Activated CD4-positive, alpha-beta memory T cell treated with anti-CD3 and anti-CD28 coated beads, Interleukin-2, amount 10 ng/mL, durations not matched to agents 7 days and 5 days (primary cell): Measurements from ENCODE around the gene WBP2. TPM values are rescaled to one million over a fixed set of nuclear protein-coding genes. Genes with fewer than 3 reads are reported as not detected.

Experiments
- CTCF ChIA-PET: fragments of 350-600 bp; sonication (Branson Sonifier 250); formaldehyde crosslinking; loops from one replicate; lab custom pipeline; 2021; ENCODE audit warnings: antibody characterized with exemption, inconsistent platforms; lab: Charles Lee
- POLR2A ChIA-PET: fragments of 350-600 bp; sonication (Branson Sonifier 250); formaldehyde crosslinking; loops from one replicate; lab custom pipeline; 2021; ENCODE audit warnings: antibody characterized with exemption; lab: Charles Lee
- DNase-seq: peaks from one replicate; pipeline ENCODE4 v3.0.0-alpha.2; 2020
- H3K27ac Mint-ChIP-seq: one replicate; pipeline ENCODE4 v1.8.0; 2021; ENCODE audit warnings: mild to moderate bottlenecking, mixed read lengths
- H3K27me3 Mint-ChIP-seq: one replicate; pipeline ENCODE4 v1.8.0; 2021; ENCODE audit warnings: mixed read lengths
- H3K36me3 Mint-ChIP-seq: one replicate; pipeline ENCODE4 v1.8.0; 2021; ENCODE audit warnings: low read depth, mixed read lengths
- H3K4me1 Mint-ChIP-seq: one replicate; pipeline ENCODE4 v1.8.0; 2021; ENCODE audit warnings: mixed read lengths
- H3K4me3 Mint-ChIP-seq: one replicate; pipeline ENCODE4 v1.8.0; 2021; ENCODE audit warnings: mild to moderate bottlenecking, mixed read lengths
- H3K9me3 Mint-ChIP-seq: one replicate; pipeline ENCODE4 v1.8.0; 2021; ENCODE audit warnings: mixed read lengths
- total RNA-seq, 2 experiments: library from RNA; stranded (reverse); gene quantifications; one replicate each; pipeline ENCODE4 v1.2.3, GENCODE V29; 2021

WBP2 gene
- total RNA-seq: 100 to 1,000 TPM; 107 to 114 TPM

DNA sequence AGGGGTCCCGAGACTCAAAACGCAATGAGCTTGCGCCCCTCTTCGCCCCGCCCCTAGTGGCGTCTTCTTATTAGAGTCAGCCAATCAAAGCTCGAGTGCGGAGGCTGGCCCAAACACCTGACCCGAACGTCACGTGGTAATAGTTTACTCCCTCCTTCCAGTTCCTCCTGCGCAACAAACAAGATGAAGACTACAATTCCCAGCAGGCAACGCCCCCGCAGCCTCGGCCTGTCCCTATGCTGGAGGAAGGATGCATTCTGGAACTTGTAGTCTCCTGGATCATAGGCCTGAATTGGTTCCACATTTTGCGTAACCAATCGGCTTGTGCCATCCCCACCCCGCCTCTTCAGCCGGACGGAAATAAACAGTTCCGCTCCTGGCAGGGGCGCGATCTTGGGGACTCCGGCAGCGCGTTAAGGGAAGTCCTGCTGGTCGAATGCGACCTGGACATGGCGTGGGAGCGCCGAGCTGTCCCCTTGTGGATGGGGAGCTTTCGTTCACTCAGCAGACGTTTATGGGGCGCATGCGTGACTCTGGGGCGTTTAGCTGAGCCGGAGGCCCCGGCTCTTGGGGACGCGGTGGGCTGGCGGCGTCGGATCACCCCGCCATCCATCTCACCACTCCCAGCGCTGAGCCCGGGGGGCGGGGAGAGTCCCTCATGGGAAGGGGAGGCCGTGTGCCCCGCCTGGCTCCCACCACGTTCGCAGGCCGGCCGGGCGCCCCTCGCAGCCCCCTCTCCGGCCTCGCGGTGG is at the start of gene WBP2:
Gene WBP2, minus strand, starts transcription at position 26 of the 752 bp plus-strand sequence. CDS start 38 bp downstream, outside the sequence.
- Mint-ChIP-seq H3K27ac (peak within 1 kb of the TSS; percentile 85), H3K4me1 (peaks cover 43% of the 10 kb centered on the region), H3K4me3 (no peak within 1 kb of the TSS), H3K36me3 (peaks cover 14% of the 10 kb centered on the region), H3K27me3 (no peaks in the 10 kb centered on the region), H3K9me3 (no peaks in the 10 kb centered on the region)
- peak; percentile 98 for DNase-seq
- CTCF ChIA-PET: interaction anchor here (0.7 to 8.8 kb wide), 23 partner anchors 9 to 566 kb away, joined by 3 to 85 read pairs (median 6); partner anchors contain the start of genes CDK3, MRPL38, SLC25A19 and SRP68
- POLR2A ChIA-PET: interaction anchor here (0.6 to 10.2 kb wide), 29 partner anchors 9 to 768 kb away, joined by 3 to 221 read pairs (median 4); partner anchors contain the start of genes GALK1, MRPL38, TRIM47 and TRIM65

- CTCF ChIA-PET: no interaction called here
- Mint-ChIP-seq H3K4me3 (no peak overlapping the region), H3K27ac (no peak overlapping the region), H3K36me3 (peaks cover 11% of the 10 kb centered on the region), H3K27me3 (no peaks in the 10 kb centered on the region), H3K4me1 (peaks cover 30% of the 10 kb centered on the region), H3K9me3 (no peaks in the 10 kb centered on the region)
- DNase-seq: no peak
- POLR2A ChIA-PET: interaction anchor here (1.0 to 2.3 kb wide), 5 partner anchors 9 to 123 kb away, joined by 3 to 15 read pairs (median 5); partner anchors contain the start of genes TRIM47 and WBP2
These were observed 47.3 kb upstream of the WBP2 start for GRCh38 chr17:75902406-75902805.

DNA sequence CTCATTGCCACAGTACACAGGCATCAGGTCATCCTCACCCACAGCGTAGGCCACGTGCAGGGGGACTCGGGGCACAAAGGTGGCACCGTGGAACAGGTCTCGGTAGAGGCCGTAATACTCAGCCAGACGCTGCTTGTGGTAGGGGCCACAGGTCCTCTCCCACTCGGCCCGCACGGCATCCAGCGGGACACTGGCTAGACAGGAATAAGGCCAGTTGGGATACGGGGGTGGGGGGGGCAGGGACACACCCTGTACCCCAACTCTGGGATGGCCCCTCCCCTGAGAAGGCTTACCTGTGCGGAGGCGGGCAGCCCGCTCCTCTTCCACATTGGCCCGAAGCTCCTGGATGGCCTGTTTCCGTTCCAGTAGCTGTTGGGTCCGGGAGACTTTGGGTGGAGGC is 46.6 kb upstream of the WBP2 start:
- POLR2A ChIA-PET: no interaction called here
- Mint-ChIP-seq H3K27ac (no peak overlapping the region), H3K4me1 (peaks cover 30% of the 10 kb centered on the region), H3K27me3 (no peaks in the 10 kb centered on the region), H3K9me3 (no peaks in the 10 kb centered on the region), H3K36me3 (peaks cover 11% of the 10 kb centered on the region), H3K4me3 (no peak overlapping the region)
- no peak for DNase-seq
- CTCF ChIA-PET: no interaction called here

DNA sequence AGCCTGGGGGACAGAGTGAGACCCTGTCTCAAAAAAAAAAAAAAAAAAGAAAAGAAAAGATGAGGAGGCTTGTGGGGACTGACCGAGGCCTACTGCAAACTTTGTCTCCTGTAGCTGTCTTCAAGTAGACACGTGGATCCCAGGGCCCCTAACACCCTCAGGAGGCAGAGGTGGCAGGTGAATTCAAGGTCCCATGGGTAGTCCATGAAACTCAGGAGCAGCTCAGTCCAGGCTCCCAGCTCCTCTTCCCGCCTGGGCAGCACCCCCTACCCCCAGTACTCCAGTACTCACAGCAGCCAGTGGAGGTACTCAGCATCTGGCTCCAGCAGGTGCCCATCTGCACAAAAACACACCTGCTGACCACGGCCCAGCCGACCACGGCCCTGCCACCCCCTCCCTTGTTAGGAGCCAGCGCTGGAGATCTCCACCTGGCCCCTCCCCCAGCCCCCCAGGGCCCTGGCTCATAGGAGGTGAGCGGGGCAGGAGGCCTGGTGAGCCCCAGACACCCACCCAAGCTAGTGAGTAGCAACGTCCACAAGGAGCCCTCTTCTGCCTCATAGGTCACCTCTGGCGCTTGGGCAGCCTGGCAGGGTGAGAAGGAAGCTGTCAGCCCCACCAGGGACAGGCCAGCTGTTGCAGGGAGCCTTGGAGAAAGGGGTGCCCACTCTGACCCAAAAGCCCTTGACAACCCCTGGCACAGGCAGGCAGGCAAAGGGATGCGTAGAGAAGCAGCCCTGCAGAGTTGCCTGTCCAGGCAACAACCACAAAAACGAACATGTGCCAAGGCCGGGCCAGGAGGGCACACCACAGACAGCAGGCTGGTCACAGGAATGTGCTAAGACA is 45.8 kb upstream of the WBP2 start:
- Mint-ChIP-seq H3K4me3 (no peak overlapping the region), H3K36me3 (peaks cover 11% of the 10 kb centered on the region), H3K4me1 (peaks cover 24% of the 10 kb centered on the region), H3K27ac (no peak overlapping the region), H3K9me3 (no peaks in the 10 kb centered on the region), H3K27me3 (no peaks in the 10 kb centered on the region)
- no peak for DNase-seq
- CTCF ChIA-PET: interaction anchor here (6.7 kb wide), 1 partner anchor 22 kb away, joined by 42 read pairs; the partner anchor contains the start of gene TRIM47
- POLR2A ChIA-PET: interaction anchor here (6.8 kb wide), 1 partner anchor 46 kb away, joined by 50 read pairs; the partner anchor contains the start of gene WBP2

- H3K9me3 Mint-ChIP-seq: no peaks in the 10 kb centered on the region
- peaks cover 11% of the 10 kb centered on the region for H3K36me3 Mint-ChIP-seq
- H3K4me1 Mint-ChIP-seq: peaks cover 27% of the 10 kb centered on the region
- ChIA-PET CTCF (interaction anchor here (6.7 kb wide), 1 partner anchor 21 kb away, joined by 42 read pairs; the partner anchor contains the start of gene TRIM47), POLR2A (interaction anchor here (1.3 to 8.4 kb wide), 3 partner anchors 21 to 121 kb away, joined by 3 to 151 read pairs (median 50); partner anchors contain the start of genes TRIM47 and WBP2)
- no peak overlapping the region for H3K4me3 Mint-ChIP-seq
- DNase-seq: no peak
- H3K27me3 Mint-ChIP-seq: no peaks in the 10 kb centered on the region
- no peak overlapping the region for H3K27ac Mint-ChIP-seq
These were observed 44.8 kb upstream of the WBP2 start for GRCh38 chr17:75899767-75900468.

DNA sequence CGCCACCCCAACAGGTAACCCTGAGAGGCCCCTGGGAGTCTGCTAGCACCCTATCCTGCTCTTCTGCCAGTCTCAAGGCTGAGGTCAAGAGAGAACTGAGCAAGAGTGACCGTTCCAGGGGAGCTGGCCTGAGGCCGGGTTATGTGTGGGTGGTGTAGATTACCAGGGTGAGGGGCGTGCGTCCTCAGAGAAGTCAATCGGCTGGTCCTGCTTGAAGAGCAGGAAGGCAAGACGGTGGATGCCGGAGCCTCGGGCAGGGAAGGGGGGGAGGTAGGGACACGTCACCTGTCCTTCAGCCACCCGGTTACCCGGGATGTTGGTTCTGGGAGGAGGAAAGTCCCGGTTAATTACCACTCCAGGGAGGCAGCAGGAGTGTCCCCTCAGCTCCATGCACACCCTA is 44.2 kb upstream of the WBP2 start:
- Mint-ChIP-seq H3K4me3 (no peak overlapping the region), H3K27ac (no peak overlapping the region), H3K27me3 (no peaks in the 10 kb centered on the region), H3K9me3 (no peaks in the 10 kb centered on the region), H3K4me1 (peaks cover 28% of the 10 kb centered on the region), H3K36me3 (peaks cover 11% of the 10 kb centered on the region)
- no peak for DNase-seq
- ChIA-PET POLR2A (interaction anchor here (0.7 to 8.4 kb wide), 5 partner anchors 20 to 124 kb away, joined by 3 to 151 read pairs (median 3); partner anchors contain the start of genes TRIM47 and WBP2), CTCF (interaction anchor here (0.5 to 6.7 kb wide), 2 partner anchors 21 to 49 kb away, joined by 4 to 42 read pairs; partner anchors contain the start of gene TRIM47)

- Mint-ChIP-seq H3K4me3 (no peak overlapping the region), H3K36me3 (peaks cover 15% of the 10 kb centered on the region), H3K27me3 (no peaks in the 10 kb centered on the region), H3K9me3 (no peaks in the 10 kb centered on the region), H3K4me1 (peaks cover 29% of the 10 kb centered on the region), H3K27ac (no peak overlapping the region)
- no peak for DNase-seq
- ChIA-PET POLR2A (interaction anchor here (0.7 to 8.4 kb wide), 5 partner anchors 20 to 123 kb away, joined by 3 to 151 read pairs (median 3); partner anchors contain the start of genes TRIM47 and WBP2), CTCF (interaction anchor here (0.5 to 6.7 kb wide), 4 partner anchors 20 to 49 kb away, joined by 3 to 42 read pairs (median 4); partner anchors contain the start of genes TRIM47 and WBP2)
These were observed 43.7 kb upstream of the WBP2 start for GRCh38 chr17:75898791-75899190.

- Mint-ChIP-seq H3K9me3 (no peaks in the 10 kb centered on the region), H3K36me3 (peaks cover 17% of the 10 kb centered on the region), H3K4me1 (peaks cover 26% of the 10 kb centered on the region), H3K27me3 (no peaks in the 10 kb centered on the region), H3K27ac (no peak overlapping the region), H3K4me3 (no peak overlapping the region)
- DNase-seq: no peak
- ChIA-PET POLR2A (interaction anchor here (1.2 to 8.4 kb wide), 6 partner anchors 7 to 123 kb away, joined by 3 to 151 read pairs (median 28); partner anchors contain the start of genes MRPL38, TRIM47, UNK and WBP2), CTCF (interaction anchor here (0.7 to 6.7 kb wide), 4 partner anchors 19 to 43 kb away, joined by 3 to 42 read pairs (median 4); partner anchors contain the start of genes TRIM47 and WBP2)
These were observed 42.9 kb upstream of the WBP2 start for GRCh38 chr17:75898065-75898464.

DNA sequence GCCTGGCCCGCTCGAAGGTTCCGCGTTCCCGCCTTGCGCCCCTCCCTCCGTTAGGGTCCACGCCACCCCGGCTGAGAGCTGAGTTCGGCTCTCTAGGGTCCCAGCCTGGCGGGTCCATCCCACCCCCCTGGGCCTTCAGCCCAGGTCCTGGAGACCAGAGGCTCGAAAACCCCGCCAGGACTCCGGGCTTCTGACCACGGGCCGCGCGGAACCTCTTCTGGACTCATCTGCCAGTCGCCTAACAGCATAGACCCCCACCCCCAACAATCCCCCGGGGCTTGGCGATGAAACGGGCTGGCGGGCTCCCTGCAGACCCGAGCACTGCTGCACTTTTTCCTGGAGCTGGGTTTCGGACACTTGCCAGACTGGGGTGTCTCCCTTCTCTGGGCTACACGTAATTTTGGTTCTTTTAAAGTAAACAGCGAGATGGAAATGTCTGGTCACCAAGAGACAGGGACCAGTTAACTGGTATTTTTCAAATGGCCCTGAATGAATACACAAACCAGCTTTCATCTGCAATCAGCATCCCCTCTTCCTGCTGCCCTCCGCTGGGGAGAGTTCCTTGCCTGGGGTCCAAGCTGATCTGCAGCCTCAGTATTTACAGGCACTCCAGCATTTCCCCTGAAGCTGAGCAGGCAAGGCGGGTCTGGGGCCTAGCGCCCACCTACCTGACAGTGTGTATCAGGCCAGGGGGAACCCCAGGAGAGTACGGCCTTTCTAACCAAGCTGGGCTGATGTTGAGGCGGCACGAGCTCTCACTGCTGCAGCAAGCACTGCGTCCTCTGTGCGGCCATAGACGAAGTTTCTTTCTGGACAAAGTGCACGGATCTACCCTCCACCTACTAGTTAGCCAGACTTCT is 42.3 kb upstream of the WBP2 start:
- ChIA-PET CTCF (interaction anchor here (0.5 to 6.7 kb wide), 17 partner anchors 8 to 144 kb away, joined by 3 to 42 read pairs (median 5); partner anchors contain the start of genes GALK1, TRIM47 and WBP2), POLR2A (interaction anchor here (1.2 to 8.4 kb wide), 19 partner anchors 8 to 373 kb away, joined by 3 to 151 read pairs (median 9); partner anchors contain the start of genes EXOC7, MRPL38, SRP68 and TRIM47)
- H3K27ac Mint-ChIP-seq: peak overlapping the region; percentile 68
- H3K36me3 Mint-ChIP-seq: peaks cover 17% of the 10 kb centered on the region
- no peak for DNase-seq
- H3K4me1 Mint-ChIP-seq: peaks cover 24% of the 10 kb centered on the region
- no peaks in the 10 kb centered on the region for H3K9me3 Mint-ChIP-seq
- no peaks in the 10 kb centered on the region for H3K27me3 Mint-ChIP-seq
- peak overlapping the region; percentile 81 for H3K4me3 Mint-ChIP-seq

- Mint-ChIP-seq H3K27ac (peak within 1 kb of the TSS; percentile 74), H3K4me1 (peaks cover 24% of the 10 kb centered on the region), H3K36me3 (peaks cover 17% of the 10 kb centered on the region), H3K4me3 (peak within 1 kb of the TSS; percentile 81), H3K27me3 (no peaks in the 10 kb centered on the region), H3K9me3 (no peaks in the 10 kb centered on the region)
- ChIA-PET POLR2A (interaction anchor here (0.7 to 8.4 kb wide), 28 partner anchors 9 to 374 kb away, joined by 3 to 151 read pairs (median 6); partner anchors contain the start of genes EXOC7, FBF1, GALK1 and MRPL38), CTCF (interaction anchor here (0.5 to 6.7 kb wide), 21 partner anchors 9 to 144 kb away, joined by 3 to 42 read pairs (median 5); partner anchors contain the start of genes GALK1, TRIM47, UNC13D and WBP2)
- DNase-seq: peak; percentile 83
These were observed 41.5 kb upstream of the WBP2 start, which contains the start of gene TRIM65 for GRCh38 chr17:75896415-75897159. TRIM65 (minus strand) TSS chr17:75896951; CDS start chr17:75896937, 14 bp downstream.
